DMS53 (cell line): ENCODE data around the gene RHCG.

Source experiments
- DNase-seq: peaks from one replicate; lab custom pipeline; 2025; lab: John Stamatoyannopoulos, UW

RHCG gene

DNA sequence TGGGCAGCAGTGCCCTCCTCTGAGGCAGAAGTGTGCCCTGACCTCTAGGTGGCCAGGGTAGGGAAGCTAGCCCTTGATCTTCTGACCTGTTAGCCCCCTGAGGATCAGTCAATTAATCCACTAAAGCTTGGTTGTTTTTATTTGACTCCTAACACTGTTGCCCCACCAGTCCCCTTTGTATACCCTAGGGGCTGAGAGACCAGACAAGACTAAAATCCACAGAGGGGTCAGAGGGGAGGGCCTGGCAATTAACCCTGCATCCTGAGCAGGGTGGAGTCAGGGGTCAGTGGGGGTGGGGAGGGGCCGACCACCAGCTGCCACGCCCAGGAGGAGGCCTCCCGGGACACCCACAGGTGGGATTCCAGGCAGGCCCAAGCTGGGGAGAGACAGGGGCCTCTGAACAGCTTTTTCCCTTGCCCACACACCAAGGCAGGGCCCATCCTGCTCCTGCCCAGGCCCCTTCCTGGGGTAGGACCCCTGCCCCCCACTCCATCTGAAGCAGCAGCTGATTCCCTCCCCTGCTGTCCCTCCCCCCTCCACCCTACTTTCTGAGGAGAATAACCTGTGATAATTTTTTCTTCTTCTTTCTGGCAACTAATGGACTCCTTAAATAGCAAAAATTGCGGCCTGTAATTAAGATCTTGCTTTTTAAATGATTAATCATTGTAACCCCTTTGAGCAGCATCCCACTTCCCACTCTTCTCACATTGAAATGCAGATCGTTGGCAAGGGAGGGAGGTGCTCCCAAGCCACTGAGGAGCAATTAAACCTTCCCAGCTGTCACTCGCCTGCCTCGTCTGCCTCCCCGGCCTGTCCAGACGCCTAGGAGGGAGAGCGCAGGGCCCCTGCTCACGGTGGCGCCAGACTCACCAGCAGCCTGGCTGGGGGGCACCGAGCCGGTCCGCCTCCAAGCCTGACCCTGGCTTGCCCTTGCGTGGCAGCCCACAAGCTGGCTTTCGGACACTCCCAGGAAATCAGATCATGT is 51.9 kb downstream of the RHCG start:
- no peak for DNase-seq

- DNase-seq, result no peak
Measured at GRCh38 chr15:89443581-89443980, 52.8 kb downstream of the RHCG start.

DNA sequence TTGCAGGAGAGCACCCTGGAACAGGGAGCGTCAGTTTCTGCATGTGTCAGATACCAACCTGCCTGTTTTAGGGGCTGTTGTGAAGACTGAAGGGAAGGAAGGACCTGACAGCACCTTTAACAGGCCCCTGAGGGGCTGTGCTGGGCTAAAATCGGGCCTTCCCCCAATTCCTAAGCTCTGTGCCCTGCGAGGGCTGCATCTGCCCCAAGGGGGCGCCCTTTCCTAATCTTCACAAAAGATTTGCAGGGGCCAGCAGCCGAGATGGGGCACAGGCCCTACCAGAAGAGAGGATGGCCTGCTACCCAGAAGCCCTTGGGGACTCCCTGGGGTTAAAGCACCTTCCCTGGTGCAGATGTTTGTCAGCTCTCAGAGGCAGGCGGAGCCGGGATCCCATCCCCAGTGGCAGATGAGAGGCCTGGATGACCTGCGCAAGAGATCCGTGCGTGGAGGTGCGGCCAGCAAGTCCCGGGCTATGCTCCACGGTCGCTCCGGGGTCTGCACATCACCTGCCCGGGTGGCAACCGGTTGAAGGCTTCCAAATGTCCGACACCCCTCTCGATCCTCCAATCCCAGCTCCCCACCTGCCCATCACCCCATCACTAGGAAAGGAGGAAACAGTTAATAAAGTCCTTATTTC is 53.6 kb downstream of the RHCG start:
- DNase-seq, result peak; percentile 69

- DNase-seq, result no peak
Measured at GRCh38 chr15:89442155-89442554, 54.2 kb downstream of the RHCG start.

DNA sequence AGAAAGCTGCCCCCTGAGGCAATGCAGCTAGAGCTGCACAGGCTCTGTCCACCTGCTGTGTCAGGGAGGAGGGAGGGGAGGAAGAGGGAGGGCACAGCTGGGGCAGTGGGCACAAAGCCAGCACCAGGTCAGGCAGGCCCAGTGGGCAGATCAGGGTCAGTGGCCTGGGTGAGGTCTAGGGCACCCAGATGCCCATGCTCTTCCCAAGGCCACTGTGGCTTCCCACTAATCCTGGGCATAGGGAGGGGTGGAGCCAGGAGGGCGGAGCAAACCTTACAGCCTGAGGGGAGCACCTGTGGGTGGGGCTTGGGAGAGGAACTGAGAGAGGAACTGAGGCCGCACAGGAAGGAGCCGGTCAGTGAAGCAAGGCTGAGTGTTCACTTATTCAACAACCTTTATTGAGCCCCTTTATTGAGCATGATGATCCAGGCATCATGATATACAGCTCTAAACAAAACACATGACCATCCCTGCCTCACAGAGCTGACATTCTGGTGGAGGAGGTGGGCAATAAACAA is 55.0 kb downstream of the RHCG start:
- peak; percentile 12 for DNase-seq

GRCh38 chr15:89439764-89440163 is 56.6 kb downstream of the RHCG start:
- DNase-seq, result no peak

DNA sequence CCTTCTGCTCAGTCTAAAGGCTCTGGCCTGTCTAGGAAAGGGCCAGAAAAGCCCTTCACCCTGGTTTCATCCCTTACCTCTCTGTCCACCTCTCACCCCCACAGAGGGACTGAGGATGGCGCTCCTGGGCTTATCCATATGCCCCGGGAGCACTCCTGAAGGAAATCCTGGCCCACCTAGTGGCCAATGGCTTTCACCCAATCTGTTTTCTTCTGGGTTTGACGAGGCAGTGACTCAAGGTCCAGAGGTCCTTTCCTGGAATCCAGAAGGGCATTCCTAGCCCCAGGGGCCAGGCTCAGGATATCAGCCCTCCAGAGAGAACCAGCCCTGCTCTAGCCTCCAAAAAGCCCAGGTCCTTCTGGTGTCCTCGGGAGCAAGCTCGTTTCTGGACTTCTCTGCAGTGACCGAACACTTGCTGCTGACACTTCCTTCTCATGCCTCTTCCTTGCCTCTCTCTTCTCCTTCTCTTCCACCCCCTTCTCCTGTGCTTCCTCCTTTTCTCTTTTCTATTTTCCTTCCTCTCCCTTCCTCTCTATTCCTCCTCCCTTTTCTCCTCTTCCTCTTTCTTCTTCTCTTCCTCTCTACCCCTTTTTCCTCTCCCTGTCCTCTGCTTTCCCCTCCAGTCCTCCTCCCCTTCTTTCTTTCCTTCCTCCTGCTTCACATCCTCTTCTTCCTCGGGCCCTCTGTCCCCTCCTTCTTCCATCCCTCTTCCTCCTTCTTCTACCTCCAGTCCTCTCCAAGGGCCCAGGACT is 59.6 kb downstream of the RHCG start:
- no peak for DNase-seq

GRCh38 chr15:89435362-89435761 is 61.0 kb downstream of the RHCG start:
- no peak for DNase-seq

DNA sequence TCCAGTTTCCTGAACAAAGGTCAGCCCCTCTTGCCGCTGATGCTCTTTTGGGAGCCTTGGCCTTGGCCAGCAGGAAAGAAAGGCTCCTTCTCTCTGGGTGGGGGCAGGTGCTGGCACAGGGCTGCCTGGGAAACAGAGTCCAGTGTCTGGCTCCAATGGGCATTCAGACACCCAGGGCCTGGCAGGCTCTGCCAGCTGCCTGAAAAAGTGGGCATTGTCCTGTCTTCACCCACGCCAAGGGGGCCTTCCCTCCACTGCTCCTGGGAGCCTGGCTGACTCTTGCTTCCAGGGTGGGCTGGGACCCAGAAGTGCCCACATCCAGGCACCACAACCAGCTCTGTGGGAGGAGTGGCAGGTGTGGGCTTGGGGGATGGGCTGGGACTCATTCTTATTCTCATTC is 62.7 kb downstream of the RHCG start:
- no peak for DNase-seq

GRCh38 chr15:89430530-89431341 is 65.6 kb downstream of the RHCG start:
- peak; percentile 82 for DNase-seq

GRCh38 chr15:89429986-89430385 is 66.4 kb downstream of the RHCG start:
- peak; percentile 15 for DNase-seq

DNA sequence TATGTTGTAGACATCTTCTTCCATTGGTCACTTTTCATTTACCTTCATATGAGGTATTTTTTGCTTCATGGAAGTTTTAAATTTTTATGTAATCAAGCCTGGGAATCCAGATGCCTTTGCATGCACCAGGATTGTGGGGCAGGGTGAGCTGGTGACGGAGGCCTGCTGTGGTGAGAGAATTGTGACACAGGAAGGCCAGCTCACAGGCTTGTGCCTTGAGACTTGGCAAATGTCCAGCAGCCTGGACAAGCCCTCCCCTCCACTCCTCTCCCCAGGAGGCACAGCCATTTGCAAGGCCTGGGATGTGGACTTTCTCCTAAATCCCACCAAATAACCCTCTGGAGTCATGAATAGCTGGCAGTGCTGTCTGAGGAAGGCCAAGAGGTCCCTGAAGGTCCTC is 67.4 kb downstream of the RHCG start:
- peak; percentile 20 for DNase-seq

GRCh38 chr15:89428246-89428645 is 68.1 kb downstream of the RHCG start:
- DNase-seq, result no peak

- no peak for DNase-seq
Measured at GRCh38 chr15:89426500-89426899, 69.9 kb downstream of the RHCG start.

GRCh38 chr15:89423981-89424380 is 72.4 kb downstream of the RHCG start:
- DNase-seq, result no peak
